BJ (cell line): ENCODE measurements around the gene RAVER2. TPM values are rescaled to one million over a fixed set of nuclear protein-coding genes. Genes with fewer than 3 reads are reported as not detected.
"Not testable (repeated sequence)": the region's sequence is repeated elsewhere in the genome, so short reads cannot be mapped to it uniquely, and the experiment has no call there.

Source experiments
- CTCF ChIA-PET: fragments of 350-600 bp; formaldehyde crosslinking; extraction: SDS; loops from one replicate; lab custom pipeline; 2021; ENCODE audit warnings: antibody characterized with exemption, inconsistent platforms; lab: Yijun Ruan, JAX
- POLR2A ChIA-PET: fragments of 300-600 bp; sonication (Branson Sonifier 250); formaldehyde crosslinking; extraction: SDS; loops from one replicate; lab custom pipeline; 2021; ENCODE audit warnings: antibody characterized with exemption; lab: Charles Lee
- DNase-seq: peaks from one replicate; pipeline ENCODE4 v3.0.0-alpha.2; 2011; ENCODE audit warnings: low read depth
- H3K27me3 ChIP-seq: 2 replicates; pipeline ENCODE4 v1.6.0; 2011; ENCODE audit warnings: low read length; ENCODE audit not compliant: control insufficient read depth, insufficient read depth
- H3K36me3 ChIP-seq: 2 replicates; pipeline ENCODE4 v1.5.1; 2011; ENCODE audit warnings: low read length; ENCODE audit not compliant: control insufficient read depth, insufficient read depth
- H3K4me3 ChIP-seq: 2 replicates; pipeline ENCODE4 v1.5.1; 2011; ENCODE audit warnings: low read depth, mild to moderate bottlenecking, control low read depth, low read length
- polyA plus RNA-seq: library from polyadenylated mRNA; depleted of rRNA; stranded (reverse); fragments of >200 nt; gene quantifications from 2 replicates; pipeline ENCODE4 v1.2.3, GENCODE V29; 2011
- TF ChIP-seq, protein P1 (sequence below): IDR thresholded peaks from 2 replicates; pipeline ENCODE4 v1.5.1; 2011; ENCODE audit warnings: low read depth, mild to moderate bottlenecking, control low read depth, inconsistent platforms, low read length, moderate library complexity; ENCODE audit not compliant: insufficient read depth

RAVER2 gene
- polyA plus RNA-seq, 1 experiment: 2.9 TPM

DNA sequence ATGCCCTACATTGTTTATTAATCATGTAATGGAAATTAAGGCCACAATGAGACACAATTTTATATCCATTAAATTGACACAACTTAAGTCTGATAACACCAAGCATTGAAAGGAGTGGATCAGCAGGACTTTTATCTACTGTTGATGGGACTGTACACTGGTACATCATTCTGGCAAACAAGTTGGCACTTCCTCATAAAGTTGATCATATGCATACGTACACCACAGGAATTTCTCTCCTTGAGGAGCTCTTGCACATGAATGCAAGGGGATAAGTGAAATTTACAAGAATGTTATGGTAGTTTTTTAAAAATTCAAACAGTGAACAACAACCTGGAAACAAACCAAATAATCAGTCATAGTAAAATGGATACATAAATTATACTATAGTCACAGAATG lies 20.1 kb downstream of the RAVER2 start:
- Histone ChIP-seq H3K27me3 (no peaks in the 10 kb centered on the region), H3K4me3 (no peak overlapping the region), H3K36me3 (no peaks in the 10 kb centered on the region)
- CTCF ChIA-PET: no interaction called here
- DNase-seq: no peak
- TF ChIP-seq, protein P1, sequence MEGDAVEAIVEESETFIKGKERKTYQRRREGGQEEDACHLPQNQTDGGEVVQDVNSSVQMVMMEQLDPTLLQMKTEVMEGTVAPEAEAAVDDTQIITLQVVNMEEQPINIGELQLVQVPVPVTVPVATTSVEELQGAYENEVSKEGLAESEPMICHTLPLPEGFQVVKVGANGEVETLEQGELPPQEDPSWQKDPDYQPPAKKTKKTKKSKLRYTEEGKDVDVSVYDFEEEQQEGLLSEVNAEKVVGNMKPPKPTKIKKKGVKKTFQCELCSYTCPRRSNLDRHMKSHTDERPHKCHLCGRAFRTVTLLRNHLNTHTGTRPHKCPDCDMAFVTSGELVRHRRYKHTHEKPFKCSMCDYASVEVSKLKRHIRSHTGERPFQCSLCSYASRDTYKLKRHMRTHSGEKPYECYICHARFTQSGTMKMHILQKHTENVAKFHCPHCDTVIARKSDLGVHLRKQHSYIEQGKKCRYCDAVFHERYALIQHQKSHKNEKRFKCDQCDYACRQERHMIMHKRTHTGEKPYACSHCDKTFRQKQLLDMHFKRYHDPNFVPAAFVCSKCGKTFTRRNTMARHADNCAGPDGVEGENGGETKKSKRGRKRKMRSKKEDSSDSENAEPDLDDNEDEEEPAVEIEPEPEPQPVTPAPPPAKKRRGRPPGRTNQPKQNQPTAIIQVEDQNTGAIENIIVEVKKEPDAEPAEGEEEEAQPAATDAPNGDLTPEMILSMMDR: no peak
- POLR2A ChIA-PET: no interaction called here

DNA sequence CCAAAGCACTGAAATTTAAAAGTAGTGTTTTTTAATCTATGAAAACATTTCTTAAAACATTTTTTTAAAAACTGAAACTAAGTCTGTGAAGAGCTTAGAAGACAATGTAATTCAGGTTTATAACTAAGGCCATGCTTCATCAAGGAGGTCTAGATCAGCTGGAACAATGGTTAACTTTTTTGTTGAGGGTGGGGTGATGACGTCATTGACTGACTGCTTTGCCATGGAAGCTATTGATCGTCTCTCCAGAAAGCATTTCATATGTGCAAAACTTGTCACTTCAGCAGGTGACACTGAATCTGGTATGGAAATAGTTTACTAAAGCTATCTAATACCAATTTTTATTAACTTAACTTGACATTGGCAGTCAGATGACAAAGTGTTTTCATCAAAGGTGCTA lies 21.0 kb downstream of the RAVER2 start:
- ChIA-PET POLR2A (no interaction called here), CTCF (interaction anchor here (0.7 kb wide), 1 partner anchor 14 kb away, joined by 3 read pairs; no protein-coding TSS in a partner anchor)
- Histone ChIP-seq H3K36me3 (no peaks in the 10 kb centered on the region), H3K4me3 (no peak overlapping the region), H3K27me3 (no peaks in the 10 kb centered on the region)
- TF ChIP-seq, protein P1: no peak
- DNase-seq: no peak

DNA sequence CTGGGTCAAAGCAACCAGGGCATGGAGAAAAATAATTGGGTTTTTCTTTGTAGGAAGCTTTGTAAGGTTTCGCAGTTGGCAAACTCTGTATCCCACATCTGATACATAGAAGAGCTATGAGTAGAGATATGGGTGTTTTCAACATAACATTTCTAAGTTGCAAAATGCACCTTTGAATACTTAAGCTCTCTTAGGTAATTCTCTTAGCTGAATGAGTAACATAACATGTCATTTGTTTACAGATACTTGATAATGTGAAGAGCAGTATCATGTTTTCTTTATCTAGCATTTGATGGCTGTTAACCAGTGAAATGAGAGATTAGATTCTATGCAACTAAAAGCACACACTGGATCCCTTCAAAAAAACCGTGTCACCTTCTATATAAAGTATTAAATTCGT lies 21.6 kb downstream of the RAVER2 start:
- Histone ChIP-seq H3K27me3 (no peaks in the 10 kb centered on the region), H3K36me3 (no peaks in the 10 kb centered on the region), H3K4me3 (no peak overlapping the region)
- no peak for DNase-seq
- ChIA-PET POLR2A (no interaction called here), CTCF (interaction anchor here (0.7 to 1.4 kb wide), 2 partner anchors 13 to 20 kb away, joined by 3 read pairs; no protein-coding TSS in a partner anchor)
- TF ChIP-seq, protein P1: no peak

DNA sequence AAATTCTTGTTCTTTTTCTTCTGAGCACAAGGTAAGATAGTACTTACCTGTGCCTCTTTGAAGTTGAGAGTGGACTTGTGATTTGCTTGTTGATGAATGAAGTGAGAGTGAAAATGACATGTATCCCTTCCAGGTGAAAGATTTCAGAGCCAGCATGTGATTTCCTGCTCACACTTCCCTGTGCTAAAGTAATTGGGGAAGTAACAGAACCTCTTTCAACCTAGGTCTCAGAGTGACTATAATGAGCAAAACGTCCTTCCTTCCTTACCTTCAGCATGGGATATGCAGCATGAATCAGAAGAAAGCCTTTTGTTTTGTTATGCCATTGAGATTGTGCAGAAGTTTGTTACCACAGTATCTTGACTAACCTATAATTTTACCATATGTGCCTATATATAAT lies 24.6 kb downstream of the RAVER2 start:
- no peak for DNase-seq
- ChIA-PET CTCF (interaction anchor here (1.0 kb wide), 1 partner anchor 9 kb away, joined by 4 read pairs; no protein-coding TSS in a partner anchor), POLR2A (no interaction called here)
- no peaks in the 10 kb centered on the region for H3K27me3 ChIP-seq
- TF ChIP-seq, protein P1: no peak
- H3K4me3 ChIP-seq: no peak overlapping the region
- H3K36me3 ChIP-seq: no peaks in the 10 kb centered on the region

DNA sequence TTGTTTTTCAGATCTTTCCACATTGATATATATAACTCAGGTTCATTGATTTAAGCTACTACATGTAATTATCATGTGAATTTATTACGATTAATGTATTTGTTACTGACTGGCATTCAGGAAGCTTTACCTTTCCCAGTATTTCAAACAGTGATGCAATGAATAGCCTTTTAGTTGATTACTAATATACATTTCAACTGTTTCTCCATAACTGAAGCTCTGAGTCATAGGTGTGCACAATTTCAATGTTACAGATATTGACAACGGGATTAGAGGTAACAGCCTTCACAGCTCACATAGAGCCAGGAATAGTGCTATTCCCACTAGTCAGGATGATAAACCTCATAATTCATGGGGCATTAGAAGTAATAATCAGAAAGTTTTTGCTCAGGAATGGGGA lies 25.1 kb downstream of the RAVER2 start:
- H3K36me3 ChIP-seq: no peaks in the 10 kb centered on the region
- TF ChIP-seq, protein P1: no peak
- H3K4me3 ChIP-seq: no peak overlapping the region
- POLR2A ChIA-PET: no interaction called here
- DNase-seq: no peak
- CTCF ChIA-PET: interaction anchor here (1.0 kb wide), 1 partner anchor 9 kb away, joined by 4 read pairs; no protein-coding TSS in a partner anchor
- H3K27me3 ChIP-seq: no peaks in the 10 kb centered on the region

DNA sequence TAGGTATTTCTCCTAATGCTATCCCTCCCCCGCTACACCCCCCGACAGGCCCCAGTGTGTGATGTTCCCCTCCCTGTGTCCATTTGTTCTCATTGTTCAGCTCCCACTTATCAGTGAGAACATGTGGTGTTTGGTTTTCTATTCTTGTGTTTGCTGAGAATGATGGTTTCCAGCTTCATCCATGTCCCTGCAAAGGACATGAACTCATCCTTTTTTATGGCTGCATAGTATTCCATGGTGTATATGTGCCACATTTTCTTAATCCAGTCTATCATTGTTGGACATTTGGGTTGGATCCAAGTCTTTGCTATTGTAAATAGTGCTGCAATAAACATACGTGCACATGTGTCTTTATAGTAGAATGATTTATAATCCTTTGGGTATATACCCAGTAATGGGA lies 28.4 kb downstream of the RAVER2 start:
- H3K4me3 ChIP-seq, H3K27me3 ChIP-seq, H3K36me3 ChIP-seq, DNase-seq, POLR2A ChIA-PET, CTCF ChIA-PET: not testable (repeated sequence)
